ENCODE measurements around the gene PPFIBP2. TPM values are rescaled to one million over a fixed set of nuclear protein-coding genes. Genes with fewer than 3 reads are reported as not detected.
A peak's percentile ranks its signal among the peaks of the same experiment; 100 is the strongest.

Gene PPFIBP2
- total and polyA plus RNA-seq, 12 donors, result 6.4 to 40.7 (median 21.4) TPM

DNA sequence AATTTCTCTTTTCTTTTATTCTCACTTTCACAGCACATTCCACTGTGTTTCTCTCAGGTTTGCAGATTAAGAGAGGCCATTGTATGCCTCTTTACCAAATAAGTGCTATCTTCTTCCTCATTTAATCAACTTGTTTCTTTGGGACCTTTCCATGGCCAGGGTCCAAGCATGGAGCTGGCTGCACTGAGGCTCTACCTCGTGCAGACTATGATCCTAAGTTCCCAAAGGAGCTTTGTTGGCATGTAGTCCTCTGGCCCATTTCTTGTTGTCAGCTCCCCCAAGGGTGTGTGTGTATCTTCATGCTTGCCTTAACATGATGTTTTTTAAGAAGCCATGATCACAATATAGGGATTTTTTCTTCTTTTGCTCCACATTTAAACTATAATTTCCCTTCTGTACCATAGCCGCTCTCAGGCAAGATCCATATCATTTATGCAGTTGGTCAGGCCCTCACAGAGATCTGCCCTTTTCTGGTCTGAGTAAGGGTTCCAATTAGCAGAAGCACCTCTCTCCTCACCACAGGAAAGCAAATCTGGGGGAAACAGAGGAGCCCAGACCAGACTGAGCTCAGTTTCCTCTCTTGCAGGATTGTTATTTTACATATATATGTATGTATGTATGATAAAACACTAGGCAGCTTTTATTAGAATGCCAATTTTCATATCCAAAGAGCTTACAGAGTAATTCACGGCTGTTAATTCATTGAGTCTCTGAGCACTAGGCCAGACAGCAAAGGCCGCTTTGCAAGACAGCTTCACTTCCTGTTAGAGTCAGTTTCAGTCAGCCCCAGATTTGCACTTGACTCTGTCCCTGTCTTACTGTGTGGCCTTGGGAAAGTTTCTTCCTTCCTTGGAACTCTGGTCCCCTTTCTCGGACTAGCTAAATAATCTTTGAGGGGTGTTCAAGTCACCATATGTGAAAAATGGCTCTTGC lies 125.2 kb downstream of the PPFIBP2 start:
- Histone ChIP-seq H3K27ac (peak overlapping the region in 3 of 10 donors; percentile 2 to 73 (median 33)), H3K4me1 (peaks cover 0 to 28% (median 12%) of the 10 kb centered on the region in 9 donors), H3K27me3 (no peaks in the 10 kb centered on the region), H3K4me3 (no peak overlapping the region), H3K9me3 (no peaks in the 10 kb centered on the region), H3K36me3 (peaks cover 0 to 87% (median 33%) of the 10 kb centered on the region in 9 donors)
- no peak for DNase-seq
- 64 to 71% methylated on average over 5 of the region's 5 CpGs for WGBS, 2 donors
- TF ChIP-seq, protein P1, sequence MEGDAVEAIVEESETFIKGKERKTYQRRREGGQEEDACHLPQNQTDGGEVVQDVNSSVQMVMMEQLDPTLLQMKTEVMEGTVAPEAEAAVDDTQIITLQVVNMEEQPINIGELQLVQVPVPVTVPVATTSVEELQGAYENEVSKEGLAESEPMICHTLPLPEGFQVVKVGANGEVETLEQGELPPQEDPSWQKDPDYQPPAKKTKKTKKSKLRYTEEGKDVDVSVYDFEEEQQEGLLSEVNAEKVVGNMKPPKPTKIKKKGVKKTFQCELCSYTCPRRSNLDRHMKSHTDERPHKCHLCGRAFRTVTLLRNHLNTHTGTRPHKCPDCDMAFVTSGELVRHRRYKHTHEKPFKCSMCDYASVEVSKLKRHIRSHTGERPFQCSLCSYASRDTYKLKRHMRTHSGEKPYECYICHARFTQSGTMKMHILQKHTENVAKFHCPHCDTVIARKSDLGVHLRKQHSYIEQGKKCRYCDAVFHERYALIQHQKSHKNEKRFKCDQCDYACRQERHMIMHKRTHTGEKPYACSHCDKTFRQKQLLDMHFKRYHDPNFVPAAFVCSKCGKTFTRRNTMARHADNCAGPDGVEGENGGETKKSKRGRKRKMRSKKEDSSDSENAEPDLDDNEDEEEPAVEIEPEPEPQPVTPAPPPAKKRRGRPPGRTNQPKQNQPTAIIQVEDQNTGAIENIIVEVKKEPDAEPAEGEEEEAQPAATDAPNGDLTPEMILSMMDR (IDR thresholded peaks at IDR 0.05), result no peak
- ATAC-seq, result peak in 4 of 8 donors; percentile 35 to 67 (median 44)
- intact Hi-C loops (cut with DNase I), result no loop called here

DNA sequence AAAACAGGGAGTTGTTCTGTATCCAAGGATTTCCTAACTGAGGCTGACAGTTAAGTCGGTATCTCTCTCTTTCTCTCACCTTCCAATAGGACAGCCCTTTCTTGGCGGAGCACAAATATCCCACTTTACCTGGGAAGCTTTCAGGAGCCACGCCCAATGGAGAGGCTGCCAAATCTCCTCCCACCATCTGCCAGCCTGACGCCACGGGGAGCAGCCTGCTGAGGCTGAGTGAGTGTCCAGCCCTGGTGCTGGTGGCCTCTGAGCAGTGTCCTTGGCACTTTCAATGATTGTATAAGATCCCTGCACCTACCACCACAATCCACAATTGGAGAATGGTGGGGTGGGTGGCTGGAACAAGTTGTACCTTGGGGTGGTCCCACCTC lies 125.8 kb downstream of the PPFIBP2 start:
- H3K4me3 ChIP-seq, result no peak overlapping the region
- no peaks in the 10 kb centered on the region for H3K9me3 ChIP-seq
- TF ChIP-seq, protein P1 (IDR thresholded peaks at IDR 0.05), result no peak
- H3K36me3 ChIP-seq, result peaks cover 0 to 81% (median 27%) of the 10 kb centered on the region in 9 donors
- 75 to 76% methylated on average over 5 of the region's 5 CpGs for WGBS, 2 donors
- H3K4me1 ChIP-seq, result peaks cover 0 to 28% (median 12%) of the 10 kb centered on the region in 9 donors
- no peak for ATAC-seq
- no peak overlapping the region for H3K27ac ChIP-seq
- no peak for DNase-seq
- intact Hi-C loops (cut with DNase I), result no loop called here
- H3K27me3 ChIP-seq, result no peaks in the 10 kb centered on the region

DNA sequence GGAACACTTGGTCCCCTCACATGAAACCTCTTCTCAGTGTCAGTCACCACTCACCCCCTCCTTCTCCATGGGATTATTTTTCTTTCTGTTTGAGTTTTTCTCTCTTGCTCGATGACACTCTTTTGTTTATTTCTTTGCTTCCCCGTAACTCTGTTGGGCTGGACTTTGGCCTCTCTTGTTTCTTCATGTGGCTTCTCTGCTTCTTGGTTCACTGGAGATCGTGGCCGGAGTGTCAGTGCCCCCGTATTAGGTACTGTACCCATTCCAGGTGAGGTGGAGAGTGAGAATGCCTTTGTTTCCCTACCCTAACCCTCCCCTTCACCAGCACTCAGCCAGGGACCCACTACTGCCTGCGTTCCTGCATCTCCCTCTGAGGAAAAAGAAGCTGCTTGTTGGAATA lies 127.0 kb downstream of the PPFIBP2 start:
- Histone ChIP-seq H3K4me1 (peaks cover 0 to 28% (median 12%) of the 10 kb centered on the region in 9 donors), H3K9me3 (no peaks in the 10 kb centered on the region), H3K36me3 (peaks cover 0 to 77% (median 17%) of the 10 kb centered on the region in 9 donors), H3K27ac (no peak overlapping the region), H3K4me3 (no peak overlapping the region), H3K27me3 (no peaks in the 10 kb centered on the region)
- TF ChIP-seq, protein P1 (IDR thresholded peaks at IDR 0.05), result no peak
- WGBS, 2 donors, result 91 to 93% methylated on average over 6 of the region's 6 CpGs
- intact Hi-C loops (cut with DNase I), result no loop called here
- ATAC-seq (no peak), DNase-seq (no peak)

DNA sequence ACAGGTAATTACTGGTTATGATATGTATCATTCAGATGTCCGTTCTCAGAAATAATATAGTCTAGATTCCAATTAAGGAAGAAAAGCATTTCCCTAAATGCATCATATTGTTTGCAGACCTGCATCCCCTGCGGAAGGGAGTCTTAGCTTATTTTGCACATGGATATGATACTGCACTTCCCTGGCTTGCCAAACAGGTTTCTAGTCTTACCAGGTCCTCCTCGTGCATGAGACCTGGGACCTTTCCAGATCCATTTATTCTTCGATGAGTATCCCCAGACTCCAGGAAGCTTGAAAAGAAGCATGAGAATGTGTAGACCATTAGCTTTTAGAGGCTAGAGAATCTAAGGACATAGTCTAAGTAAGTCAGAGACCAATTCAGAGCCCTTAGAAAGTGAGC lies 128.9 kb downstream of the PPFIBP2 start:
- ATAC-seq (no peak), DNase-seq (no peak)
- H3K36me3 ChIP-seq, result peaks cover 0 to 75% (median 17%) of the 10 kb centered on the region in 9 donors
- H3K27ac ChIP-seq, result no peak overlapping the region
- H3K4me1 ChIP-seq, result peaks cover 0 to 22% (median 9%) of the 10 kb centered on the region in 9 donors
- H3K27me3 ChIP-seq, result no peaks in the 10 kb centered on the region
- H3K9me3 ChIP-seq, result no peaks in the 10 kb centered on the region
- H3K4me3 ChIP-seq, result no peak overlapping the region
- TF ChIP-seq, protein P1 (IDR thresholded peaks at IDR 0.05), result no peak
- WGBS, 2 donors, result 61 to 83% methylated on average over 4 of the region's 4 CpGs
- intact Hi-C loops (cut with DNase I), result no loop called here

Data from heart right ventricle (tissue), 16 donors.